DMS153 (cell line): ENCODE results near the gene GRIN2C.
"Not testable (repeated sequence)": the region's sequence is repeated elsewhere in the genome, so short reads cannot be mapped to it uniquely, and the experiment has no call there.

Experiments
- DNase-seq: peaks from one replicate; lab custom pipeline; 2025; lab: John Stamatoyannopoulos, UW

GRIN2C gene

GRCh38 chr17:74859459-74860228 lies at the start of gene GRIN2C:
GRIN2C (minus strand) TSS chr17:74859885; CDS start chr17:74855092, 4,793 bp downstream.
- no peak for DNase-seq

GRCh38 chr17:74909097-74909496 lies 49.4 kb upstream of the GRIN2C start:
- not testable (repeated sequence) for DNase-seq

GRCh38 chr17:74907012-74907411 lies 47.3 kb upstream of the GRIN2C start:
- no peak for DNase-seq

GRCh38 chr17:74906214-74906793 lies 46.6 kb upstream of the GRIN2C start:
- not testable (repeated sequence) for DNase-seq

- no peak for DNase-seq
Measured at GRCh38 chr17:74904687-74905409, 45.2 kb upstream of the GRIN2C start.

DNA sequence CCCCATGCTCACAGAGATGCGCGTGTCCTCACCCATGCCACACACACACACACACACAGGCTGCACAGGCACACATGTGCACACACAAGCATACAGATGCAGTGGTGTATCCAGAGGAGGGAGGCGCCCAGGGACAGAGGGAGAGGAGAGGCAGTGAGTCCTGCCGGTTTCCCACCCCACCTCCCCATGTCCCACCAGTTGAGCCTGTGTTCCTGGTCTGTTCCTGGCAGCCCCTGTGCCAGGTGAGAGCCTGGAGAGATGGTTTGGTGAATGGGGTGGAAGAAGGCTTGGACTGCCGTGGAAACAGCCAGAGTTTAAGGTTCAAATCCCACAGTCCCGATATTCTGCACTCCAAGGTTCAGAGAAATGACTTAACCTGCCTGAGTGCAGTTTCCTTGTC lies 44.0 kb upstream of the GRIN2C start:
- no peak for DNase-seq

DNA sequence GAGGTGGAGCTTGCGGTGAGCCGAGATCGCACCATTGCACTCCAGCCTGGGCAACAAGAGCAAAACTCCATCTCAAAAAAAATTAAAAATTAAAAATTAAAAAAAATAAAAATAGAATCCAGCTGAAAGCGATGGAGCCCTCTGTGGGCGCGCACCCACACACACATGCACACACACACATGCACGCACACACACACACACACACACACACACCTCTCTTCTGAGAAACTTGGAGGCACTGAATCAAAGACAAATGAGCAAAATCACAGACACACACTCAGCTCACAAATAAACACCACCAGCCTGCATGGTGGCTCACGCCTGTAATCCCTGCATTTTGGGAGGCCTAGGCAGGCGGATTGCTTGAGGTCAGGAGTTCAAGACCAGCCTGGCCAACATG lies 43.3 kb upstream of the GRIN2C start:
- DNase-seq, result no peak

DNA sequence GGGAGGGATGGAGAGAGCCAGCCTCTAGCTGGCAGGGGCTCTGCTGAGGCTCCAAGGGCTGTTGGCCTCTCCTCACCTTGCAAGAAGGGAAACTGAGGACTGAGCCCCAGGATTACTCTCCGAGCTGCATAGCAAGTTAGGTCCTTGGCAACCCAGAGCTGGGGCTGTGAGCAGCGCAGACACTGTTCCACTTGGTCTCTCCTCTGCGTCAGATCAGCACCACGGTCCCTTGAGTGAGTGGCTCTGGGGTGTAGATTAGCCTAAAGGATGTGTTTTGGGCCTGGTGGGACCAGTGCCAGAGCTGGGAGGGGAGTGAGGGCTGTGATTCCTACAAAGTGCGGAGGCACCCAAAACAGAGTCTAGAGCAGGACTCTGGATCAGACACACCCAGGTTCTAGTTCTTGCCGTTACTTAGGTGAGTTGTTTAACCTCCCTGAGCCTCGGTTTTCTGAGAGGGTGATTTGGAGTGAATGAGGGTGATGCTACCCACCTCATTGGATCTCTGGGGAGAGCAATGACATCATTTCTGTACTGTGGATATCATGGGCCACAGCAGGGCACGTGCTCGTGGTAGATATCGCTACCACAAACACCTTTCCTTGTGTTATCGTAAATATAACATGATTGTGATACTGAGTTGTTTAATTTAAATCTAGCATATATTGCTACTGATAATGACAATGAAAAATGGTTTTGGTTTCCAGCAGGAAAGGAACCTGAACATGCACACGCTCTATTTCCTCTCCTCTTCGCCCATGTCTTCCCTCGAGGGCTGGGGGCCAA lies 41.9 kb upstream of the GRIN2C start:
- DNase-seq, result no peak

- no peak for DNase-seq
Measured at GRCh38 chr17:74900208-74900607, 40.5 kb upstream of the GRIN2C start.

GRCh38 chr17:74898376-74898946 lies 38.8 kb upstream of the GRIN2C start:
- no peak for DNase-seq

GRCh38 chr17:74893936-74894671 lies 34.4 kb upstream of the GRIN2C start:
- no peak for DNase-seq

- no peak for DNase-seq
Measured at GRCh38 chr17:74892974-74893911, 33.6 kb upstream of the GRIN2C start, which contains the start of gene FADS6. FADS6 (minus strand) TSS chr17:74893633; CDS start chr17:74893595, 38 bp downstream.

GRCh38 chr17:74892013-74892841 lies 32.5 kb upstream of the GRIN2C start:
- no peak for DNase-seq

DNA sequence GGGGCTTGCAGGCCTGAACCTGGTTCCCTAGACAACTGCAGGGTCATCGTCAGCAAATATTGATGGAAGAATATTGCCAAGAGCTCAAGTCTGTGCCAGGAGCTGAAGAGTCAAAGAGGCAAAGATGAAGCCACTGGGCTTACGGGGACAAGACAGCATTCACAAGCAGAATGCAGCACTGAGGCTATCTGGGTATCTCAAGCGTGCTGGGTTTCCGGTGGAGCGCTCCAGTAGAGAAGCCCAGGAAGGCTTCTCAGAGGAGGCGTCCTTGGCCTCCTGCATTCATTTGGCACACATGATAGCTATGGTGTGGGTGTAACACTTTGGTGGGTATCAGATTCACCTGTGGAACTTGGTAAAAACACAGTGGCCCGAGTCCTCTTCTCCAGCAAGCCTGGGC lies 30.9 kb upstream of the GRIN2C start:
- no peak for DNase-seq

GRCh38 chr17:74888469-74888868 lies 28.8 kb upstream of the GRIN2C start:
- DNase-seq, result no peak

GRCh38 chr17:74883241-74883745 lies 23.6 kb upstream of the GRIN2C start:
- no peak for DNase-seq

DNA sequence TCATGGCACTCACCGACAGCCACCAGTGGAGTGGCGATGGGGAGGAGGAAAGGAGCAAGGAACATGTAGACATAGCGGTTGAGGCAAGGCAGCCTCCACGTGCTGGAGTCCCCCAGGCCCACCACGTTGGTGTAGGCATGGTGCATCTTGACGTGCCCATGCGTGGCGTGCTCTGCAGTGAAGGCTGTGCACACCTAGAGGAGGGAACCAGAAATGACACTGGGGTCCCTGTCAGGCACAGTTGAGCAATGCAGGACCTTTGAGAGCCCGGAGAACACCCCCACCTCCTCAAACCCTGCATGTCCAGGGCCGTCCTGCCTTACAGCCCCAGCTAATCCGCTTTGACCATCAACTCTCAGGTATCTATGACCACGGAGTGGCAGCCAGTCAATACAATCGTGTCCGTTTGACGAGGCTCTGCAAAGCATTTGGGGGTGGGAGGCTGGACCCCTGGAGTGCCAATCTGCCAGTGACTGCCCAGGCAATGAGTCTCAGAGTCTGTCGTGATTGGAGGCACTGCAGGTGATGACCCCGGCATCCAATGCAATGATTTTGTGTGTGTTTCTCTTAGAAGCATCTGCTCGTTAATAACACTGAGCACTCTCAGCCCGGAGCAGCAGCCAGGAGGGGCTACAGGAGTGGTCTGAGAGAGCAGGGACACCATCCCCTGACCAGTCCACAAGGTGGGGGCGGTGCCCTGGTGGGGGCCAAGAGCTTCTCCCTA lies 23.0 kb upstream of the GRIN2C start:
- no peak for DNase-seq

DNA sequence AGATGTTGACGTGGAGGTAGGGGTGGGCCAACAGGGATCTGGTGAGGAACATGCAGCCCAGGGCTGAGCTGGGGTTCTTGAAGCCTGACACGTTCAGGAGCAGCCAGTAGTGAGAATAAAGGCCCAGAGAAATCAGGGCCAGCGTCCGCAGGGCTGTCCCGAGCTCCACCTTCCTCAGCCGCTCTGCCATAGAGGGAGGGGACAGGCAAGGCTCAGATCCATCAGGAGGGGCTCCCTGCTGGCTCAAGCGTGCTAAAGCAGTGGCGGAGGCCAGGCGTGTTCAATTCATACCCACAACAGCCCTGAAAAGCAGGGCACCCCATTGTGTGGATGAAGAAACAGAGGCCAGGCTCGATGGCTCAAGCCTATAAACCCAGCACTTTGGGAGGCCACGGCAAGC lies 21.4 kb upstream of the GRIN2C start:
- DNase-seq, result no peak
